Endothelial cell of umbilical vein (primary cell): ENCODE results near the gene ANGPTL3. TPM values are rescaled to one million over a fixed set of nuclear protein-coding genes. Genes with fewer than 3 reads are reported as not detected.

Source experiments
- BruUV-seq: library from RNA; stranded (reverse); fragments of 400-500 nt; replicated peaks from 2 replicates; lab custom pipeline; 2021; lab: Mats Ljungman, UMichigan
- CTCF ChIA-PET: fragments of 300-600, 350-600 bp; sonication (Branson Sonifier 250); formaldehyde crosslinking; loops from one replicate; lab custom pipeline; 2021; ENCODE audit warnings: antibody characterized with exemption, inconsistent platforms; lab: Charles Lee
- POLR2A ChIA-PET: fragments of 300-600, 350-600 bp; sonication (Branson Sonifier 250); formaldehyde crosslinking; loops from one replicate; lab custom pipeline; 2021; ENCODE audit warnings: antibody characterized with exemption, inconsistent platforms; lab: Charles Lee
- DNase-seq: peaks from one replicate; pipeline ENCODE4 v3.0.0-alpha.2; 2011; ENCODE audit warnings: low read depth, low spot score
- FAIRE-seq: peaks from 2 replicates; lab custom pipeline; 2011; peaks lifted over from hg19 to GRCh38; lab: Jason Lieb, UNC
- H2AFZ ChIP-seq: 2 replicates; pipeline ENCODE4 v1.6.0; 2012; ENCODE audit warnings: low read depth, low read length, control low read depth, inconsistent platforms
- H3K27ac ChIP-seq: 2 replicates; pipeline ENCODE4 v1.5.1; 2011; ENCODE audit warnings: low read depth, mild to moderate bottlenecking, control low read depth, low read length, moderate library complexity; ENCODE audit not compliant: insufficient read depth
- H3K27me3 ChIP-seq, 2 experiments: 2 replicates each; pipeline versions ENCODE4 v1.6.0 to v1.6.1; 2011; ENCODE audit warnings: low read length in 2 of 2, mixed read lengths in 1 of 2; ENCODE audit not compliant: control insufficient read depth in 2 of 2, insufficient read depth in 2 of 2
- H3K36me3 ChIP-seq, 2 experiments: 2 replicates in 1 of 2; 3 replicates in 1 of 2; pipeline ENCODE4 v1.5.1; 2011; ENCODE audit warnings: low read length in 2 of 2, mild to moderate bottlenecking in 1 of 2, moderate library complexity in 1 of 2; ENCODE audit not compliant: control insufficient read depth in 2 of 2, insufficient read depth in 2 of 2; ENCODE audit errors: extremely low read depth in 1 of 2
- H3K4me1 ChIP-seq: 3 replicates; pipeline ENCODE4 v1.5.1; 2011; ENCODE audit warnings: mild to moderate bottlenecking, low read length; ENCODE audit not compliant: control insufficient read depth, insufficient read depth; ENCODE audit errors: extremely low read depth
- H3K4me2 ChIP-seq: 2 replicates; pipeline ENCODE4 v1.6.1; 2011; ENCODE audit warnings: low read length, control low read depth, mixed read lengths; ENCODE audit not compliant: insufficient read depth
- H3K4me3 ChIP-seq, 3 experiments: fragments of 200-600 bp in 1 of 3; sonication (generic), shearing (Covaris generic) in 1 of 3; replicated peaks in 1 of 3; 2 replicates each; pipeline ENCODE4 v1.5.1; 2011 to 2016; ENCODE audit warnings: control low read depth in 3 of 3, low read length in 3 of 3, mild to moderate bottlenecking in 2 of 3, inconsistent platforms in 1 of 3, low read depth in 1 of 3, moderate library complexity in 1 of 3; ENCODE audit not compliant: insufficient read depth in 1 of 3
- H3K79me2 ChIP-seq: 2 replicates; pipeline ENCODE4 v1.6.0; 2012; ENCODE audit warnings: low read length, inconsistent platforms; ENCODE audit not compliant: control insufficient read depth, insufficient read depth
- H3K9ac ChIP-seq: replicated peaks from 2 replicates; pipeline ENCODE3; 2011; ENCODE audit warnings: low read length, control low read depth; ENCODE audit not compliant: insufficient read depth; ENCODE audit errors: extremely low read depth
- H3K9me1 ChIP-seq: replicated peaks from 3 replicates; pipeline ENCODE4 v1.6.0; 2011; ENCODE audit warnings: mild to moderate bottlenecking, low read length; ENCODE audit not compliant: control insufficient read depth, insufficient read depth; ENCODE audit errors: extremely low read depth
- H3K9me3 ChIP-seq: replicated peaks from 2 replicates; pipeline ENCODE4 v1.5.1; 2012; ENCODE audit warnings: low read length, inconsistent platforms; ENCODE audit not compliant: control insufficient read depth, insufficient read depth
- H4K20me1 ChIP-seq: replicated peaks from 2 replicates; pipeline ENCODE3; 2011; ENCODE audit warnings: mild to moderate bottlenecking, low read length; ENCODE audit not compliant: control insufficient read depth, insufficient read depth; ENCODE audit errors: extremely low read depth
- CTCF ChIP-seq, 2 donors: IDR thresholded peaks; 1 replicate in 1 of 2; 2 replicates in 1 of 2; pipeline ENCODE4 v1.5.1; 2011; ENCODE audit warnings: low read length in 2 of 2, mild to moderate bottlenecking in 2 of 2, moderate library complexity in 2 of 2, control low read depth in 1 of 2, inconsistent platforms in 1 of 2, low read depth in 1 of 2; ENCODE audit not compliant: insufficient read depth in 1 of 2; ENCODE audit errors: extremely low read depth in 1 of 2
- MAX ChIP-seq: IDR thresholded peaks from 2 replicates; pipeline ENCODE4 v1.6.1; 2011; ENCODE audit not compliant: insufficient read depth, insufficient read length
- MYC ChIP-seq: IDR thresholded peaks from one replicate; pipeline ENCODE4 v1.6.1; 2011; ENCODE audit warnings: mild to moderate bottlenecking, low read depth, low read length
- POLR2A ChIP-seq: IDR thresholded peaks from 2 replicates; pipeline ENCODE4 v1.6.1; 2012; ENCODE audit warnings: low read depth, mild to moderate bottlenecking, control low read depth, low read length
- dilution Hi-C: fragments of 300-500 bp; cut with MboI; formaldehyde crosslinking; loops from one replicate; pipeline ENCODE4 v1.15.0; 2019; ENCODE audit warnings: low sequenced_read_pairs; ENCODE audit not compliant: extremely low pct_ligation_motif_present
- intact Hi-C: fragments of 100-400 bp; cut with micrococcal nuclease; formaldehyde crosslinking; loops from one replicate; pipeline ENCODE4 v1.10.0; 2022
- polyA plus RNA-seq, 4 experiments: library from polyadenylated mRNA; depleted of rRNA in 3 of 4; stranded (reverse) in 3 of 4; unstranded in 1 of 4; fragments of >200 nt; gene quantifications; 2 replicates each; pipeline versions ENCODE4 v1.2.1 to v1.2.3, GENCODE V29; 2011 to 2012; ENCODE audit warnings: missing spikeins in 1 of 4
- total RNA-seq: library from RNA; stranded (reverse); gene quantifications from 2 replicates; pipeline ENCODE4 v1.2.3, GENCODE V29; 2021

The ANGPTL3 gene
- total and polyA plus RNA-seq, 2 donors (not counting 3 experiments of a cell fraction or from before 2014, with no cell fraction given) = not detected

- no TSS peak for BruUV-seq
- Histone ChIP-seq H3K27me3 (no peaks in the 10 kb centered on the region), H3K4me1 (no peaks in the 10 kb centered on the region), H3K79me2 (no peaks in the 10 kb centered on the region), H3K27ac (no peak overlapping the region), H3K9ac (no peak overlapping the region), H4K20me1 (no peaks in the 10 kb centered on the region), H3K4me2 (no peak overlapping the region), H3K9me3 (no peaks in the 10 kb centered on the region), H3K36me3 (peaks cover 0 to 2% of the 10 kb centered on the region in 2 experiments), H2AFZ (no peak overlapping the region), H3K9me1 (no peaks in the 10 kb centered on the region), H3K4me3 (no peak overlapping the region)
- ChIA-PET CTCF (no interaction called here), POLR2A (no interaction called here)
- intact Hi-C loops (no loop called here), dilution Hi-C loops (no loop called here)
- no peak for TF ChIP-seq CTCF (IDR thresholded peaks at IDR 0.05; ENCODE audit: extremely low read depth in 1 of 2, insufficient read depth in 1 of 2, low read depth in 1 of 2, low read length in 2 of 2)
- TF ChIP-seq POLR2A = no peak
- TF ChIP-seq MAX = no peak
- FAIRE-seq (no peak), DNase-seq (no peak)
Measured at GRCh38 chr1:62589321-62589720, 8.0 kb upstream of the ANGPTL3 start.

GRCh38 chr1:62590255-62590969 lies 6.9 kb upstream of the ANGPTL3 start:
- dilution Hi-C loops (no loop called here), intact Hi-C loops (no loop called here)
- CTCF ChIA-PET = no interaction called here

More at GRCh38 chr1:62590255-62590969, 6.9 kb upstream of the ANGPTL3 start:
- Histone ChIP-seq H3K4me2 (no peak overlapping the region), H3K4me3 (no peak overlapping the region), H3K9ac (no peak overlapping the region), H2AFZ (no peak overlapping the region), H3K9me1 (no peaks in the 10 kb centered on the region), H3K27me3 (no peaks in the 10 kb centered on the region), H4K20me1 (no peaks in the 10 kb centered on the region), H3K27ac (no peak overlapping the region), H3K79me2 (no peaks in the 10 kb centered on the region), H3K36me3 (peaks cover 0 to 2% of the 10 kb centered on the region in 2 experiments), H3K4me1 (no peaks in the 10 kb centered on the region), H3K9me3 (no peaks in the 10 kb centered on the region)
- no peak for DNase-seq
- TF ChIP-seq POLR2A (no peak), MAX (no peak), CTCF (IDR thresholded peaks at IDR 0.05; ENCODE audit: extremely low read depth in 1 of 2, insufficient read depth in 1 of 2, low read depth in 1 of 2, low read length in 2 of 2) (no peak), MYC (no peak)
- POLR2A ChIA-PET = no interaction called here
- no peak for FAIRE-seq
- no TSS peak for BruUV-seq
